HUDEP-2 (cell line): ENCODE results near the gene ZMYM2.

ENCODE experiments used
- DNase-seq, 76 experiments: peaks; one replicate each; lab custom pipeline; 2025; ENCODE audit not compliant: unreplicated experiment in 76 of 76; lab: John Stamatoyannopoulos, UW

Gene ZMYM2

DNA sequence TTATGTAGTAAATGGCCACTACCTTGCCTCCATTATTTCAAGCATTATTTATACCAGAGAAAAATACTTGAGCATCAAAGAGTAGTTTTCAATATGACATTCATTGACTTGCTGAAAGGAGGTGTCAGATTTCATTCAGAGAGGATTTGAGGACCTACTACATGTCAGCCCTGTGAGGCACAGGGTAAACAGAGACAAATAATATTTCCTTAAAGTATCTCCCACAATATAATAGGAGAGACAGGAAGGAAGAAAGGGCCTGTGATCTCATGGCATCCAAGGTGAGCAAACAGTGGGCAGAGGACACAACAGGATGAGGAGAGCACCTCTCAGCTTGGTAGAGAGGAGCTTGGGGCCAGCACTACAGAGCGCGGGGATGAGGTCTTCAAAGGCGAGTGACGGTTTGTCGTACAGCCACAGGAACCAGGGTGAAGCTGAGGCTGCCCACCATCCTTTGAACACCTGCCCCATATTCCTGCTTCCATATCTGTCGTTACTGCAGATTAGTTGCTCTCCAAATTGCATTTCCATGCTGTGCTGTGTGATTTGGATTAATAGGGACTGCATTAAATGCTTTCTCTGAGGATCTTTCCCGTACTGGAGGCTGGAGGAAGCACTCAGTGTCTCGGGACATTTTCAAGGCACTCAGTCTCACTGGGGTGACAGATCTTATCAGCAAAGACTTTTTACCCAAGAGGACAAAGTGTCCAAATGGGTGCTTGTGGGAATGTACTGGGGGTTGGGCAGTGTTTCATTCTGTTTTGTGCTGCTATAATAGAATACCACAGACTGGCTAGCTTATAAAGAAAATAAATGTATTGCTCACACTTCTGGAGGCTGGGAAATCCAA is 143.2 kb downstream of the ZMYM2 start:
- DNase-seq = no peak

DNA sequence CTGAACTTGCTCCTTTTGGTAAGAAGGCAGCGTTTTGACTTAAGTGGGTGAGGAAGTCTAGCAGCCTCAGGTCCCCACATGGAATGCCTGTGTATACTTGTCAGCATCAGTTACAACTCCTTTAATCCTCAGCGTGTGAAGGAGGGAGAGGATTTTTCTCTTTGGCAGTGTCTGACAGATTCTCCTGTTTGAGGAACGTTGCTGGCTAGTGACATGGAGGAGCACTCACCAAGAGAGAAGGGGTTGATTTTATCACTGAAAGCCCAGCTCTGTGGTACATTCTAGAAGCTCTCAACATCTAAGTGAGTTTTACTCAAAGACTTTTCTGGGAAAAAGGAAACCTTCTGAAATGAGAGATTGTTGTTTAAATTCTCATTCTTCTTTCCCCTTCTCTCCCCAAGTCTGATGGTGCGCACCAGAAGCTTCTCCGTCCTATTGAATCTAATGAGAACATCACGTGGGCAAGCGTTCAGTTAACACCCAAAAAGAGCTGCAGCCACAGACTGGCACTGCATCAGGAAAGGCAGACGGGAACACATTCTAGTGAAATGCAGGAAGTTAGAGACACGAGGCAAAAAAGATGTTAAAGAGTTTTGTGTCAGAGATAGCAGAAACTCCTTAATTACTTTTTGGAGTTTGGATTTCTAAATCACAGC is 144.1 kb downstream of the ZMYM2 start:
- no peak for DNase-seq

DNA sequence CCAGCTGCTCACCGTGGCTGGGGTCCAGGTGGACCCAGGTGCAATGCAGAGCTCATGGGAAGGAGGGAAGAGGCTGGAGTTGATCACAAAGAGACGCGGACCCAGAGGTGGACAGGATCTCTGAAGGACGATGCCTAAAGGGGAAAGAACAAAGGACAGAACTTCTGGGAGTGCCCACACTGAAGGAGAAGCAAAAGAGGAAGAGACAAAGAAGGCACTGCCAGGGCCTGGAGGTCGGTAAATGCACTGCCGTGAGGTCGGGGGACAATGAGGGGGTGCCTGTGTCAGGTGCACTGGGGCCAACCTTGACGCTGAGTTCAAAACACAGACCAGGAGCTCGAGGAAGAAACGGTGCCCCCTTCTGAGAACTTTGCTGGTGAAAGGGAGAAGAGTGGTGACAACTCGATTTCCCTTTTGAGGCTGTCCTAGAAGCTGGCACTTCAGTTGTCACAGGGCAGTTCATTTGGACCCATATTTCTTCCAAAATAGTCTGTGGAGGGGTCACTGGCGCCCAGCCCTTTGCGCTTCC is 146.7 kb downstream of the ZMYM2 start:
- DNase-seq = no peak

DNA sequence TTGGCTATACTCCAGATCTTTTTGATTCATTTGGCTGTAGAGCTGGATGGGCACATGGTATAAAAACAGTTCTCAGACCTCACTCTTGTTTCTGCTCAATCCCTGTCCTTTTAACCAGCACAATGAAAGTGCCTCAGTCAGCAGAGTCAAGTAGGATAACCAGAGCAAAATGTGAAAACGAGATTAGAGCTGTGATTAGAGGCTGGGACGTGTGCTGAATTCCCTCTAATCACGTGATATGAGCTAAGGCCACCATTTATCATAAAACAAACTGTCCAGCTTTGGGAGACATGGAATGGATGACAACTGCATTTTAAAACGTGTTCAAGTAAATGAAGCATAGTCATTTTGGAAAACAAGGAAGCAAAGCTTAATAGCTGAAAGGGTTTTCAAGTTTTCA is 148.2 kb downstream of the ZMYM2 start:
- DNase-seq = no peak

DNA sequence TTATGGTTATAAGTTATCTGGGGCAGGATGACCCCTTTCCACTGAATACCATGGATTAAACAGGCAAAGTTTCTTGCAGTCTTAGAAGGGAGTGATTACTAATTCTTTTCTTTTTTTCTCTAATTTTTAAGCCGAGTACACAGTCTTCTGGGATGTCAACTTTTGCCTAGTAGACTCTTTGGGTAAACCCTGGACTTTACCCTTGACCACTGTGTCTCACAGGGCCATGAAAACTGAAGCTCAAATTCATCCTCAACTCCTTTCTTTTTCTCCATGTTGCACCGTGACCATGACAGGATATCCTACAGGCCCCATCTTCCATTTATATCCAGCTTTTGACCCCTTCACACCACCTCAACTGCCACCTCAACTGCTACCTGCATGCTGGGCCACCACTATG is 150.5 kb downstream of the ZMYM2 start:
- no peak for DNase-seq

DNA sequence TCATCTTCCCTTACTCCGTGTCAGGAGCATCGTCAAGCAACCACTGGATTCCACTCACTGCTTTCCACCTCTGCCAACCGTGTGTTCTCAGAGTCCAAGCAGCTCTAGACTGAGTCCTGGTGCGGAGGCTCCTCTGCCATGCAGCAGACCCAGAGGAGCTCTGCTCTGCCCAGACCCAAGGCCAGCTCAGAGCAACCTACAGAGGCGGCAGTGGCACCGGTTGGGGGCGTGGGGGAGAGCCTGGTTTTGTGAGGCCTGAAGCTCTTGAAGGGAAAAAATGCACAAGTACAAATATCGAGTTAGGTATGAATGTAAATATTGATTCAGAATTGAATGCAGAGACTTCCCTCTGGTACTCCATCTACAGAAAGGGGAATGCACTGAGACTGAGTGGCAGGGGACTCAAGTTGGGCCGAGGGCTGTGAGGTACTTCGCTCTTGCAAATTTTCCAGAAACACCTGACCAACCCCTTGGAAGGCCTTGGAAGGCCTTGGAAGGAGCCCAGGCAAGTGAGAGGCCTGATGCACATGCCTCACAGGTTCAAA is 155.6 kb downstream of the ZMYM2 start:
- DNase-seq = no peak

DNA sequence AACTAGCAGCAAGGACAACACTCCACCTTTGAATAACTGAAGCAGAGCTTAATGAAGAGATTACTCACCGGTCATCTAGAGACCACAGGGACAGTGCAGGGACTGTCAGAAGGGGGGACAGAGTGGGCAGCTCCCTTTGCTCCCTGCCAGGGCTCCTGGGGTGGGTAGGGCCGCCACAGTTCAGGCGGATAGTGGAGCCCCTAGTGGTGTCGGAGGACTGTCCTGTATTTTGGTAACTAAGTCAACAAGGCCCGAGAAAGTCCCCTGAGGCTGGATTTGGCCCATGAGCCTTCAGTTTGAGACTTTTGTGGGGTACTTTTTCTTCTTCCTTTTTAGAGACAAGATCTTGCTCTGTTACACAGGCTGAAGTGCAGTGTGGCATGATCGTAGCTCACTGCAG is 157.7 kb downstream of the ZMYM2 start:
- no peak for DNase-seq

DNA sequence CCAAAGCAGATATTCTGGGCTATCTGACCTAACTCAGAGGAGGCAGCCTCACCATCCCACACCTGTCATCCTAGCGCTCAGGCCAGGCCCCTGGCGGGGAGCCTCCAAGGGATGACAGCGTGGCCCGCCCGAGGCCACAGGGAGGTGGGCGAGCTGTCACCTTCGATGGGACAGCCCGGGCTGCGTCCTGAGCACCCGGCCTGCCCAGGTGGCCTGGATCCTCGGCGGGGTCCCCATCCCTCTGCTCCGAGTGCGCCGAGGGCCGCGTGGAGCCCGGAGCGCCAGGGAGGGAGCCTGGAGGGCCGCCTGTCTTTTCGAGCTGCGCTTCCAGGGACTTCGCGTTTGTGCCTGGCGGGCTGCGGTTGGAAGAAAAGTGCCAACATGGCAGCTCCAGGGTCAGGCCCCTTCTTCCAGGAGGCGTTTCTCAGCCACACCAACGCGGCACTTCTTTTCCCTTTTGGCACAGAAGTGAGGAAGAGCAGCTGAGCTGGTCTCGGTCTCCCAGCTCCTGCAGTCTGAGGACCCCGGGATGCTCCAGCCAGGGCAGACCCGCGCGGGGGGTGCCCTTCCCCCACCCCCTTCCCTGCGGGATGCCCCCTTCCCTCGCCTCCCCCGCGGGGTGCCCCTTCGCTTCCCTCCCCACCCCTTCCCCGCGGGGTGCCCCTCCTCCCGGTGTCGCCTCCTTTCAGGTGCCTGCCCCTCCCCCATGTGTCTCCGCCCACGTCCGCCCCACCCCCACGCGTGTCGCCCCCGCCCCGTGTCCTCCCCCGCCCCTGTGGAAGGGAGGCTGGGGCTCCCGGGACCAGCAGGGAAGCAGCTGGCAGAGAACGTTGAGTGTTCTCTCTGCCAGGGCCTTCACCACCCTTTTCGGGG is 160.0 kb downstream of the ZMYM2 start:
- DNase-seq = peak in 1 of 76 experiments; percentile 19

DNA sequence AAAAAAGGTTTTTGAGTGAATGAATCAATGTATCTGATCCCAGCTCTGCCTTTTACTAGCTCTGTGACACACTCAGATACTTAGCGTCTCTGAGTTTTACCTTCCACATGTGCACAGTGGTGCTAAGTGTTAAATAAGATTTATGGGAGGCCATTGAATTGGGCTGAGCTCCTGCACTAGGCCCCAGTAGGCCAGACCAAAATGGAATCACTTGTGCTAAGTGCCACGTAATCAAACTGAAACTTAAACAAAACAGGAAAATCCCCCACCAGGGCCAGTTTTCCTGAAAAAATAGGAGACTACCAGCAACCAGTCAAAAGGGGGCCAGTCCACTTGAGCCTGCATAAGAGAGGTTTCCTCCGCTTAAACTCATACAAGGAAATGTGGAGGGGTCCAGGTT is 161.4 kb downstream of the ZMYM2 start:
- no peak for DNase-seq

DNA sequence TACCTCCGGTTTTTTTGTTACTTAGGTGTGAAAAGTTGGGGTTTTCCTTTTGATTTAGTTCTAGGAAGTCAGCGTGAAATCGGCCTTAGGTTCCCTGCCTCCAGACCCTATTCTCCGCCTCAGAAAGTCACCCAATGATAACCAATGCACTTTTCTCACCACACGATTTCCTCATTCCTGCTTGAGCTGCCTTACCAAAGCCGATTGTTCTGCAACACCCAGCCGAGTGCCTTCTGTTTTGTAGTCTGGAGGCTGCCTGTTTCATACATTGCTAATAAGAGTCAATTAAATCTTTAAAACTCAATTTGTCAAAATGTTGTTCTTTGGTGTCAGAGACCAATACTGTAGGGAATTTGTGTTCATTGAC is 162.6 kb downstream of the ZMYM2 start:
- DNase-seq = no peak

DNA sequence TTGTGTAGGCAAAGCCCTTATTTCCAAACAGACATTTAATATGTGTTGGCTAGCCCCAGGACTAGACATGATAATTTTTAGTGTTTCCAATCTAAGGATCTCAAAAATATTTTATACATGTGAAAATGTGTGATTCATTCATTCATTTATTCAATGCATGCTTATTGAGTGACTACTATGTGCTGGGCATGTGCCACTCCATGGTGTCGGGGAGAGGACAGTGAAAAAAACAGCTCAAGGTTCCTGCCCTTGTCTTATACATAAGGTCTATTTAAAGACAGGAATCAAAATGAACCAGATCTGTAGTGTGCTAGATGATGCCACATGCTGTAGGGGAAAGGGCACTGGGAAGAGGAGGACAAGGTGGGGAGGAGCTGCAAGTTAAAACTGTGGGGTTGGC is 165.8 kb downstream of the ZMYM2 start:
- no peak for DNase-seq

DNA sequence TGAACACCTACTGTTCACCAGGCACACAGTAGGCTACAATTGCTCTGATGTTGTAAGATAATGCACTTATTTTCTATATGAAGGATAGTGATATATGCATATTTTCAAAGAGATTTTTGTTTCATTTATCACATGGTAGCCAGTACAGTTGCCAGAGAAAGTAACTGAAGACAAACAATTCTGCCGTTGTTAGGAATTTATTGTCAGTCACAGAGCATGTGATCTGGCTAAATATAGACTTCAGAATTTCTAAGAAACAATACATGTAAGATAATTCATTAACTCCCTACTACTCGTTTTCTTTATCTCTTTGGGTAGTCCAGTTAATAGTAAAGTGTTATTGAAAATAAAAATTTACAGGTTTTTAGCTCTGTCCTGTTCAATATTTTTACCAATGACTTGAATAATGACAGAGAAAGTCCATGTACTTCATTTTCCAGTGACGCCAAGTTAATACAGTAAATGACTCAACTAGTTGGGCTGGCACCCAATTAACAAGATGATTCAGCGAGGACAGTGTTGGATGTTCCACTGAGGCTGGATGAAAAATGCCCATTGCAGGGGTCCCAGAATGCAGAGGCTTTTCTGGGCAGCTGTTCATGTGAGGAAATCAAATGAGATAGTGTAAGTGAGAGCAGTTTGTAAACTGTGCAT is 166.7 kb downstream of the ZMYM2 start:
- DNase-seq = no peak

DNA sequence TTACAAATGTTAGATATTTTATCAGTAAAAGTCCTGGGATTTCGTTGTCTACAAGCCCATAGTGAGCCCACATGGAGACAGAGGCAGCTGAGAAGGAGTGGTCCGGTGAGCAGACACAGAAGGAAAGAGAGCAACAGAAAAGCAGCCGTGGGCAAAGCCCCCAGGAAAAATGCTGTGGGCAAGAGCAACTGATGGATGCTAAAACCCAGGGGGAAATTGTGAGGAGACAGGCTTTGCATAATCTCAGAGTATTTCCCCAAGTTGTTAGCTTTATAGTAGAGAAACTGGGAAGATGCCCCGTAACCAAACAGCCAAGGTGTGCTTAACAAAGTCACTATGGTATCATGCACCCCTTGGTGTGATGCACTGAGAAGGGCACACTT is 167.2 kb downstream of the ZMYM2 start:
- DNase-seq = no peak

DNA sequence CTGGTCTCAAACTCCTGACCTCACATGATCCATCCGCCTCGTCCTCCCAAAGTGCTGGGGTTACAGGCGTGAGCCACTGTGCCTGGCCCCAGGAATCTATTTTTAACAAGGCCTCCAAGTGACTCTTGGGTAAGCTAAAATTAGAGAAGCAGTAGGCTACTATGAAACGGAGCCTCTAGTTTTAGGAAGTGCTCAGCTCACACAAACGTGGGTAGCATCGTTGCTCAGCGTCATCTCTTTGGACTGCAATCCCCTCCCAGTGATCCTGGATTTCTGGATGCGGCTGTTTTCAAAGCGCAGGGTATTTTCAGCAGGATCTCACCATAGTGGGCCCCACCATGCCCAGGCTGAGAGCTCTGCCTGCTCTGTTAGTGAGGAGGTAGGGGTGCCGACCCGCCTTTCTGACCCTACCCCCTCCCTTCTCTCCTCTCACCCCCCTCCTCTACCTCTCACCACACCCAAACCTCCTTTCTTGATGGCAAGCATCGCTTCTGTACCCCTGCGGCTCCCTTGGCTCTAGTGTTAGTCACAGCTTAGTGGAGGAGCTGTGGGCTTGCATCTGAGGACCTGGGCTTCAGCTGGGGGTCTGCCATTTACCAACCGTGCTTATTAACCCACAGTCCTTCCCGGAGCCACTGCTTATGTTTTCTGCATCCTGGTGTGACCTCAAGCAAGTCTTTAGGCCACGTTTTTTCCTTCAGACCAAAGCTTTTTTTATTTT is 168.2 kb downstream of the ZMYM2 start:
- DNase-seq = no peak

DNA sequence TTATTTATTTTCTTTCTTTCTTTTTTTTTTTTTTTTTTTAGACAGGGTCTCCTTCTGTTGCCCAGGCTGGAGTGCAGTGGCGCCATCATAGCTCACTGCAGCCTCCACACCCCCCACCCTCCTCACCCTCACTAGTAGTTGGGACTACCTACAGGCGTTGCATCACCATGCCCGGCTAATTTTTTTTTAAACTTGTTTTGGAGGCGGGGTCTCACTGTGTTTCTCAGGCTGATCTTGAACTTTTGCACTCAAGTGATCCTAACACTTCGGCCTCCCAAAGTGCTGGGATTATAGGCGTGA is 168.7 kb downstream of the ZMYM2 start:
- no peak for DNase-seq

DNA sequence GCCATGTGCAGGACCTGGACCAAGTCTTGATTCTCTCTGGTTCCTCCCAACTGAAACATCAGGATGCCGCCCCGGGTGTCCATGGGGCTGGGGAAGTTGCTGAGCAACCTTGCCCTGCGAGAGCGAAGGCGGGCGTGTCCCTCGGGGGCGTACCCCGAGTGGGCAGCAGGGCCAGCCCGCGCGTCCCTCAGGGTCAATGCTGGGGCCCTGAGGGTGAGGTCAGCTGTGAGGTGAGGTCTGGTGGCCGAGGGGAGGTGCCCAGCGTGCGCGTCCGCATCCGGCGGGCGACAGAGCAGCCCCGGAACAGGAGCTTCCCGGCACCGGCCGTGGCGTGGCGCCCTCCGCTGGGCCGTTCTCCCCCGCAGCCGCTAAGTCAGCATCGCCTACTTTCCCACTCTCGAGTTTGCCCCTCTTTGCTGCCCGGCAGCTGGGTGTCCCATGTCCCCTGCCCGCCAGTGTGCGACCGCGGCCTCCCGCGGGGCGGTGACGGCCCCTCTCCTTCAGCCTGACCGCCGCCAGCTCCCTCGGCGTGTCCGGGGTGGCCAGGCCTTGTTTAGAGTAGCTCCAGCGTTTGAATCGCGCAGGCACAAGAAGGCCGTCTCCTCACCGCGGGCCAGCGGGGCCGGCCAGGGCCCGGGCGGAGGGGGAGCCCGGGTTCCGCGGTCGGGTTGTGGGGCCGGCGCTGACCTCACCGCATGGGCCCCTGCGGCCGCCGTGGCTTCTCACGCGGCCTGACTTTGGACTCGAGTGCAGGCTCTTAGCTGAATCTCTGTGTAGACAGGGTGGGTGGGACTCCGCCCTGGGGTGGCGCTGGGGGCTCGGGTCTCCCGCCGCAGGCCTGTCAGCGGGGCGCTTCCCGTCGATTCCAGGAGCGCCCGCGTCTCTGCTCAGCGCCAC is 169.3 kb downstream of the ZMYM2 start:
- DNase-seq = peak in 32 of 76 experiments; percentile 1 to 54 (median 24)

DNA sequence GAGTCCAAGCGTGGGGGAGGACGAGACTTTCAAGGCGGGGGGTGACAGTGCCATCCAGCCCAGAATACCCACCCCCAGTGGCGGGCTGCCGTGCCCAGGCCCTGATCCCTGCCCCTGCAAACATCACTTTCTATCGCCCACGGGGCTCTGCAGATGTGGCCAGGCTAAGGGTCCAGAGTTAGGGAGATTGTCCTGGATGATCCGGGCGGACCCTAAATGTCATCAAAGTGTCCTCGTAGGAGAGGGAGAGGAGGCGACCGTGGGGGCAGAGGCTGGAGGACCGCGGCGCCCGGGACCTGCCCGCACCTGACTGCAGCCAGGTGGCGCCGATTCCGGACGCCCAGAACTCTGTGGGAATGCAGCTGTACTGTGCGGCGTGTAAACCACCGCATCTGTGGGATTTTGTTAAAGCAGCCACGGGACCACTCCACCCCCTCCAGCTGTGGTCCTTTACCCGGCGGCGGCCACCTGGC is 170.0 kb downstream of the ZMYM2 start:
- DNase-seq = no peak

DNA sequence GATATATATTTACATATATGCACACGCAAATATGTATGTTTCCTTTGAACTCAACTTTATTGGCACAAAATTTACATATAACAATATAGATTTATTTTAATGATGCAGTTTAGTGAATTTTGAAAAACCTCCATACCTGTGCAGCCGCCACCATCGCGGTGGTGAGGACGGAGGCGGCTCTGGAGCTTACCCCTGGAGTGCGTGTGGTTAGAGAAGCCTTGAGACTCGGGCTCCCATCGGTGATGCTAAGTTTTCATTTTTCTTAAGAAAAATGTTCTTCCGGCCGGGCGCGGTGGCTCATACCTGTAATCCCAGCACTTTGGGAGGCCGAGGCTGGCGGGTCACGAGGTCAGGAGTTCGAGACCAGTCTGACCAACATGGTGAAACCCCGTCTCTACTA is 170.5 kb downstream of the ZMYM2 start:
- no peak for DNase-seq

DNA sequence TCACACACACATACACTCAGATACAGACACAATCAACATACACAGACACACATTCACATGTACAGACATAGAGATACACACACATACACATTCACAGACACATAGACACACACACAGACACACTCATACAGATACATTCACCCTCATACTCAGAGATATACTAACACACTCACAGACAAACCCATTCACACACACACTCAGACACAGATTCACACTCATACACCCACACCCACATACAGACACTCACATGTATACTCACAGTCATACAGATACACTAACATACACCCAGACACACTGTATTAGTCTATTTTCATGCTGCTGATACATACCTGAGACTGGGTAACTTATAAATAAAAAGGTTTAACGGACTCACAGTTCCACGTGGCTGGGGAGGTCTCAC is 171.5 kb downstream of the ZMYM2 start:
- no peak for DNase-seq
